Measurements from ENCODE around the gene ALDH4A1. TPM values are rescaled to one million over a fixed set of nuclear protein-coding genes. Genes with fewer than 3 reads are reported as not detected.

Gene ALDH4A1
- total and polyA plus RNA-seq, 4 donors = 162 to 424 (median 244) TPM

GRCh38 chr1:18928406-18928805 is 26.1 kb upstream of the ALDH4A1 start:
- Histone ChIP-seq H3K4me1 (ENCODE audit: control insufficient read depth in 4 of 4, insufficient read depth in 4 of 4, low read length in 3 of 4) (peaks cover 2 to 19% (median 4%) of the 10 kb centered on the region in 4 donors), H3K9ac (ENCODE audit: low read depth in 1 of 2, low read length in 2 of 2) (no peak overlapping the region), H3K4me3 (ENCODE audit: low read depth in 1 of 3, low read length in 3 of 3) (no peak overlapping the region), H3K27me3 (ENCODE audit: control insufficient read depth in 4 of 4, insufficient read depth in 4 of 4, low read length in 3 of 4) (no peaks in the 10 kb centered on the region), H3K27ac (ENCODE audit: low read depth in 1 of 2, low read length in 2 of 2) (no peak overlapping the region), H3K36me3 (ENCODE audit: control insufficient read depth in 4 of 4, insufficient read depth in 3 of 4, low read depth in 1 of 4, low read length in 3 of 4) (no peaks in the 10 kb centered on the region), H3K9me3 (ENCODE audit: control insufficient read depth in 4 of 4, low read length in 3 of 4) (no peaks in the 10 kb centered on the region)
- TF ChIP-seq FOXA2 (IDR thresholded peaks at IDR 0.05) (no peak), RAD21 (IDR thresholded peaks at IDR 0.05) (no peak), GABPA (IDR thresholded peaks at IDR 0.05 in 1 of 2, conservative IDR thresholded peaks at IDR 0.05 in 1 of 2) (no peak), YY1 (IDR thresholded peaks at IDR 0.05) (no peak), HNF4G (IDR thresholded peaks at IDR 0.05) (no peak), HNF4A (conservative IDR thresholded peaks at IDR 0.05) (no peak), FOXA1 (IDR thresholded peaks at IDR 0.05) (no peak), JUND (IDR thresholded peaks at IDR 0.05) (no peak), REST (IDR thresholded peaks at IDR 0.05) (no peak), SP1 (IDR thresholded peaks at IDR 0.05) (no peak), ATF3 (IDR thresholded peaks at IDR 0.05) (no peak), ZBTB33 (IDR thresholded peaks at IDR 0.05) (no peak), RXRA (IDR thresholded peaks at IDR 0.05) (no peak), TAF1 (conservative IDR thresholded peaks at IDR 0.05) (no peak), EGR1 (IDR thresholded peaks at IDR 0.05; ENCODE audit: low read depth in 2 of 2) (no peak), NR2F2 (IDR thresholded peaks at IDR 0.05) (no peak), CTCF (IDR thresholded peaks at IDR 0.05; ENCODE audit: low read depth, low read length, missing input control) (no peak)
- WGBS = 89% methylated on average over 8 of the region's 8 CpGs
- no peak for DNase-seq (ENCODE audit: low spot score)

All from liver (tissue), 9 donors.